Kidney (tissue), 14 donors: ENCODE data around the gene SLC48A1. TPM values are rescaled to one million over a fixed set of nuclear protein-coding genes. Genes with fewer than 3 reads are reported as not detected.

ENCODE experiments used
- DNase-seq, 5 donors: peaks; one replicate each; pipeline ENCODE4 v3.0.0-alpha.2; 2013 to 2020
- FAIRE-seq: peaks from 2 replicates; lab custom pipeline; 2012; peaks lifted over from hg19 to GRCh38; lab: Jason Lieb, UNC
- H3K27ac ChIP-seq, 2 donors: one replicate each; pipeline ENCODE4 v1.7.0; 2013; ENCODE audit warnings: low read depth in 2 of 2, low read length in 2 of 2, inconsistent platforms in 1 of 2
- H3K27me3 ChIP-seq: one replicate; pipeline ENCODE4 v1.7.1; 2013; ENCODE audit warnings: low read length, inconsistent platforms; ENCODE audit not compliant: control insufficient read depth, insufficient read depth
- H3K36me3 ChIP-seq, 3 donors: one replicate each; pipeline versions ENCODE4 v1.7.0 to v1.7.1; 2013; ENCODE audit warnings: low read length in 3 of 3, control low read depth in 1 of 3, inconsistent platforms in 1 of 3; ENCODE audit not compliant: insufficient read depth in 3 of 3, control insufficient read depth in 2 of 3
- H3K4me1 ChIP-seq, 3 donors: one replicate each; pipeline versions ENCODE4 v1.7.0 to v1.7.1; 2013; ENCODE audit warnings: low read length in 3 of 3, inconsistent platforms in 1 of 3, low read depth in 1 of 3; ENCODE audit not compliant: control insufficient read depth in 2 of 3, insufficient read depth in 2 of 3
- H3K4me3 ChIP-seq, 3 donors: one replicate each; pipeline versions ENCODE4 v1.7.0 to v1.8.1; 2013; ENCODE audit warnings: low read length in 3 of 3, control low read depth in 1 of 3, inconsistent platforms in 1 of 3
- H3K9ac ChIP-seq, 3 donors: one replicate each; pipeline versions ENCODE4 v1.7.0 to v1.7.1; 2013; ENCODE audit warnings: low read length in 3 of 3, control low read depth in 1 of 3, inconsistent platforms in 1 of 3
- H3K9me3 ChIP-seq, 3 donors: one replicate each; pipeline versions ENCODE4 v1.7.0 to v1.7.1; 2013; ENCODE audit warnings: low read length in 3 of 3, control low read depth in 1 of 3, inconsistent platforms in 1 of 3; ENCODE audit not compliant: control insufficient read depth in 2 of 3, insufficient read depth in 1 of 3
- intact Hi-C: fragments of 100-400 bp; cut with DNase I; formaldehyde crosslinking; loops from one replicate; pipeline ENCODE4 v1.11.1; 2022
- polyA plus RNA-seq: library from polyadenylated mRNA; stranded (reverse); fragments of 350-450 nt; fragmentation: Illumina TruSeq; extraction: RNeasy Lipid Tissue Mini Kit (QIAGEN cat#74804); gene quantifications from one replicate; pipeline ENCODE4 v1.2.3, GENCODE V29; 2014; ENCODE audit warnings: low read depth, low replicate concordance; ENCODE audit not compliant: insufficient read depth
- total RNA-seq: library from RNA; stranded (reverse); fragmentation: NEBNext Ultra II Directional; extraction: Animal tissue kit (Norgen Biotek cat#: 25700); gene quantifications from one replicate; pipeline ENCODE4 v1.2.1, GENCODE V29; 2021
- TF ChIP-seq, protein P1 (sequence below): IDR thresholded peaks from 3 replicates; pipeline ENCODE4 v1.5.1; 2012; ENCODE audit warnings: mild to moderate bottlenecking, moderate library complexity, borderline replicate concordance; ENCODE audit not compliant: insufficient read depth; ENCODE audit errors: extremely low read depth
- donor health status: control.
- donor health status: control.
- donor health status: control.
- donor health status: control.
- donor health status: control.
- donor health status: DM: yes; HTN: yes; CAD: no.
- donor health status: Normal renal cell carcinoma (clear cell type).

The SLC48A1 gene
- total and polyA plus RNA-seq, 2 donors from 2014 or later: 56.9 to 69.9 TPM

DNA sequence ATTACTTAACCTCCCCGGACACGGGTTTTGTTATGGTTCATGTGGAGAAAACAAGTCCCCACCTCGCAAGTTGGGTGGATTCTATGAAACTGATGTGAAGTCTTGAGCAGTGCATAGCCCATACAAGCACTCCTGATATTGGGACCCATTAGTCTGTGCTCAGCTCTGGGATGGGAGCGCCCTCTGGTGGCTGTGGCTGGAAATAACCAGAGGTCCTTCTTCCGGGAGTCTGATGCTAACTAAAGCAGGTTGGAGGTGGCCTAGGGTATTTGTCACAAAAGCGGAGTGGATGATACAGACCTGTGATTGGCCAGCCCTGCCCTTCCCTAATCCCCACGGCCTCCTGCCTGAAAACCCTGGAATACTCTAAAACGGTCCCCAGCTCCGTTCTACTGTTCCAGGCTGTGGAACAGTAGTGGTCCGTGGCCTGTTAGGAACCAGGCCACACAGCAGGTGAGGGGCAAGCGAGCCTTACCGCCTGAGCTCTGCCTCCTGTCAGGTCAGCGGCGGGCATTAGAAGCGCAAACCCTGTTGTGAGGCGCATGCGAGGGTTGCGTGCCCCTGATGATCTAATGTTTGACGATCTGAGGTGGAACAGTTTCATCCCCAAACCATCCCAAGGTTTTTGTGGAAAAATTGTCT, 6.4 kb downstream of the SLC48A1 start:
- peaks cover 0 to 11% (median 10%) of the 10 kb centered on the region in 3 donors for H3K36me3 ChIP-seq
- no peak overlapping the region for H3K4me3 ChIP-seq
- DNase-seq: peak; percentile 92 to 95 (median 95)
- no peak overlapping the region for H3K27ac ChIP-seq
- TF ChIP-seq, protein P1, sequence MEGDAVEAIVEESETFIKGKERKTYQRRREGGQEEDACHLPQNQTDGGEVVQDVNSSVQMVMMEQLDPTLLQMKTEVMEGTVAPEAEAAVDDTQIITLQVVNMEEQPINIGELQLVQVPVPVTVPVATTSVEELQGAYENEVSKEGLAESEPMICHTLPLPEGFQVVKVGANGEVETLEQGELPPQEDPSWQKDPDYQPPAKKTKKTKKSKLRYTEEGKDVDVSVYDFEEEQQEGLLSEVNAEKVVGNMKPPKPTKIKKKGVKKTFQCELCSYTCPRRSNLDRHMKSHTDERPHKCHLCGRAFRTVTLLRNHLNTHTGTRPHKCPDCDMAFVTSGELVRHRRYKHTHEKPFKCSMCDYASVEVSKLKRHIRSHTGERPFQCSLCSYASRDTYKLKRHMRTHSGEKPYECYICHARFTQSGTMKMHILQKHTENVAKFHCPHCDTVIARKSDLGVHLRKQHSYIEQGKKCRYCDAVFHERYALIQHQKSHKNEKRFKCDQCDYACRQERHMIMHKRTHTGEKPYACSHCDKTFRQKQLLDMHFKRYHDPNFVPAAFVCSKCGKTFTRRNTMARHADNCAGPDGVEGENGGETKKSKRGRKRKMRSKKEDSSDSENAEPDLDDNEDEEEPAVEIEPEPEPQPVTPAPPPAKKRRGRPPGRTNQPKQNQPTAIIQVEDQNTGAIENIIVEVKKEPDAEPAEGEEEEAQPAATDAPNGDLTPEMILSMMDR: peak; percentile 96
- H3K27me3 ChIP-seq: no peaks in the 10 kb centered on the region
- intact Hi-C loops: loop anchor here (5.0 kb wide), 1 partner anchor 62 kb away; no protein-coding TSS in a partner anchor
- H3K9me3 ChIP-seq: no peaks in the 10 kb centered on the region
- FAIRE-seq: peak; percentile 6
- peaks cover 0 to 34% (median 11%) of the 10 kb centered on the region in 3 donors for H3K4me1 ChIP-seq
- no peak overlapping the region for H3K9ac ChIP-seq

DNA sequence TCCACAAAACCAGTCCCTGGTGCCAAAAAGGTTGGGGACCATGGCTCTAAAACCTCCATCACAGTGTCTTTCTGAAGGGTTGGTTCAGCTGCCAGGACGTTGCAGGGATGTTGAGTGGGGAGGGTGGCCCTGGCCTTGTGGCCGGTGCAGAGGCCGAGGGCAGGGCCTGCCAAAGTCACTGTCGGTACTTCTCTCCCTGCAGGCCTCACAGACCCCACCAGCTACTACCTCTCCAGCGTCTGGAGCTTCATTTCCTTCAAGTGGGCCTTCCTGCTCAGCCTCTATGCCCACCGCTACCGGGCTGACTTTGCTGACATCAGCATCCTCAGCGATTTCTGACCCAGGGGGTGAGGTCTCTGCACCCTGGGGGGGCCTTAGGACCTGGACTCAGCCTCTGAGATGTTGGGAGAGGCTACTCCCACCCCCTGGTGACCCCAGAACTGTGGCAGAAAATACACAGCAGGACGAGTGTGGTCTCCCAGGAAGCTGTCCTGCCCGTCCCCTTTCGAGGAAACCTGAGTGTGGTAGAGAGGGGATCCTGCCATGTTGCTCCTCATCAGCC, 7.0 kb downstream of the SLC48A1 start:
- Histone ChIP-seq H3K9me3 (no peaks in the 10 kb centered on the region), H3K27me3 (no peaks in the 10 kb centered on the region), H3K9ac (no peak overlapping the region), H3K4me3 (no peak overlapping the region), H3K36me3 (peaks cover 0 to 16% (median 13%) of the 10 kb centered on the region in 3 donors), H3K4me1 (peaks cover 0 to 31% (median 11%) of the 10 kb centered on the region in 3 donors), H3K27ac (no peak overlapping the region)
- no peak for FAIRE-seq
- peak in 1 of 5 donors; percentile 64 for DNase-seq
- TF ChIP-seq, protein P1: no peak
- intact Hi-C loops: loop anchor here (5.0 to 10.0 kb wide), 2 partner anchors 55 to 63 kb away; no protein-coding TSS in a partner anchor

DNA sequence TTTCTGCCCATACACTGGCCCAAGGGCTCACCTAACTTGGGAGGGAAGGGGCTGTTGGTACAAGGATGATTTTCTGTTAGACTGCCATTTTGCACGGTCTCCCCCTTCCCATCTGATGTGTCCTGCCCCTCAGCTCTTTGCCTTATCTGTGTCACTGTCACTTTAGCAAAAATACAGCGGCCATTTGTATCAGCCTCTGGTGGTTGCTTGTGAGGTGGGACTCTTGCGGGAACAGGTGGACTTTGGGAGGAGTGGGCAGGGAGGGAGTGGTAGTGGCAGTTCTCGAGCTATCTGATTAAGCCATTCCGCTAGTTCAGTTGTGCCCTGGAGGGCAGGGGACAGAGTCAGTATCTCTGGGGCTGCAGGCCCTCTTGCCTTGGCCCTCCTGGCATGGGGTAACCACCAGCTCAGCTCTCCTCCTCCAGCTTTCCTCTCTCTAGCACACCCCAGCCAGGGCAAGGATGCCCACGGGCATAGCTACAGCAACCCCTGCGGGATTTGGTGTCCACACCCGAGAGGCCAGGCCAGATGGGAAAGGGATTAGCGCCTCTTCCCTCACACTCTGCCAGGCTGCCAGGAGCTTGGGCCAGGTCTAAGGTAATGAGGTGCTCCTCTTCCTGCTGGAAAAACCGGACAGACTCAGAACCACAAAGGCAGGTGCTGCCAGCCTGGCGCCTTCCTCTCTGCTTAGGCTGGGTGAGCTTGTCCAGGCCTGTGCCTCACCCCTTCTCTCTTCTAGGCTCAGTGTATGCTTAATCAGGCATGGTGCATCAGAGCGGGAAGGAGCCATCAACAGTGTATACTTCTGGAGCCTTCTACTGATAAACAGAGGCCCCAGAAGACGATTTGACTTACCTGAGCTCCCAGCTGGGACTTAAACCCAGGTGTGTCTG, 8.7 kb downstream of the SLC48A1 start:
- H3K9me3 ChIP-seq: no peaks in the 10 kb centered on the region
- H3K9ac ChIP-seq: no peak overlapping the region
- H3K27ac ChIP-seq: no peak overlapping the region
- intact Hi-C loops: loop anchor here (10.0 kb wide), 1 partner anchor 53 kb away; no protein-coding TSS in a partner anchor
- FAIRE-seq (no peak), DNase-seq (peak in 1 of 5 donors; percentile 69)
- TF ChIP-seq, protein P1: no peak
- H3K4me1 ChIP-seq: peaks cover 0 to 16% (median 0%) of the 10 kb centered on the region in 3 donors
- no peak overlapping the region for H3K4me3 ChIP-seq
- H3K36me3 ChIP-seq: peaks cover under 1 to 22% (median 13%) of the 10 kb centered on the region in 3 donors
- H3K27me3 ChIP-seq: no peaks in the 10 kb centered on the region
